ENCODE results near the gene NFYA.

GRCh38 chr6:41063884-41064285, 8.9 kb upstream of the NFYA start:
- TF ChIP-seq CTCF (IDR thresholded peaks at IDR 0.05; ENCODE audit: low read depth, low read length, missing input control) (no peak), TAF1 (conservative IDR thresholded peaks at IDR 0.05) (no peak)
